Lower leg skin (tissue), 4 donors: Measurements from ENCODE around the gene RELT. TPM values are rescaled to one million over a fixed set of nuclear protein-coding genes. Genes with fewer than 3 reads are reported as not detected.

Experiments used
- DNase-seq, 2 donors: peaks; one replicate each; pipeline ENCODE4 v3.0.0-alpha.2; 2019; ENCODE audit warnings: low spot score in 2 of 2
- H3K4me3 ChIP-seq: fragments of 200-600 bp; sonication (generic); 2 replicates; pipeline ENCODE4 v1.5.1; 2017; ENCODE audit warnings: mild to moderate bottlenecking, low read depth; ENCODE audit not compliant: poor library complexity, severe bottlenecking
- POLR2A ChIP-seq, 2 donors: fragments of 450-650 bp; IDR thresholded peaks; one replicate each; pipeline ENCODE4 v1.6.1; 2016 to 2017; ENCODE audit warnings: antibody characterized with exemption in 2 of 2, mild to moderate bottlenecking in 1 of 2, moderate library complexity in 1 of 2
- WGBS, 2 donors: methylation state at CpG; one replicate each; pipeline ENCODE4 v1.1.5; 2018; 5-methylcytosine and 5-hydroxymethylcytosine counted together
- intact Hi-C: fragments of 100-400 bp; cut with DNase I; formaldehyde crosslinking; loops from one replicate; pipeline ENCODE4 v1.15.0; 2023; ENCODE audit warnings: low total_unique reads
- total RNA-seq, 4 donors: library from RNA; depleted of rRNA; stranded (reverse); fragments of >200 nt; gene quantifications; one replicate each; pipeline ENCODE4 v1.1.0, GENCODE V29; 2016
- TF ChIP-seq, protein P1 (sequence below), 3 donors: fragments of 450-650 bp; IDR thresholded peaks; one replicate each; pipeline ENCODE4 v1.5.1; 2016; ENCODE audit warnings: antibody characterized with exemption in 3 of 3, mild to moderate bottlenecking in 3 of 3, moderate library complexity in 2 of 3

The RELT gene
- total RNA-seq, 4 donors from 2014 or later: 2.1 to 4.8 (median 4.4) TPM

DNA sequence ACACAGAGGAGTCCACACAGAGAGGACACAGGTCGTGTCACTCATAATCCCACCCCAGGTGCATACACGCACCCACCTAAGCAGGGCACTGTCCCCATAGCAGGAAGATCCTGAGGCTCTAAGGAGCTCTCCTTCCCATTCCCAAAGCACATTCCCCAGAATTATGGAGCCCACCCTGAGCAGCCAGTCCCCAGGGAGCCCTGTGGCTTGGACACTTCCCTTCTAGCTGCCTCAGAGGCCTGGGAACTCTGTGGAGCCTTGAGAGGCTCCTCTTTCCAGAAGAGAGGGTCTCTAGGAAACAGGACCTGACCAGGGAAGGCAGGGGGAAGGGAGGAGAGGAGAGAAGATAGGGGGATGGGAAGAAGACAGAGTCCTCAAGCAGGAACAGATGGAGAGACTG, 38.4 kb upstream of the RELT start:
- no peak for DNase-seq
- no peak overlapping the region for H3K4me3 ChIP-seq
- WGBS, 2 donors: 90 to 95% methylated on average over 2 of the region's 2 CpGs
- TF ChIP-seq, protein P1, sequence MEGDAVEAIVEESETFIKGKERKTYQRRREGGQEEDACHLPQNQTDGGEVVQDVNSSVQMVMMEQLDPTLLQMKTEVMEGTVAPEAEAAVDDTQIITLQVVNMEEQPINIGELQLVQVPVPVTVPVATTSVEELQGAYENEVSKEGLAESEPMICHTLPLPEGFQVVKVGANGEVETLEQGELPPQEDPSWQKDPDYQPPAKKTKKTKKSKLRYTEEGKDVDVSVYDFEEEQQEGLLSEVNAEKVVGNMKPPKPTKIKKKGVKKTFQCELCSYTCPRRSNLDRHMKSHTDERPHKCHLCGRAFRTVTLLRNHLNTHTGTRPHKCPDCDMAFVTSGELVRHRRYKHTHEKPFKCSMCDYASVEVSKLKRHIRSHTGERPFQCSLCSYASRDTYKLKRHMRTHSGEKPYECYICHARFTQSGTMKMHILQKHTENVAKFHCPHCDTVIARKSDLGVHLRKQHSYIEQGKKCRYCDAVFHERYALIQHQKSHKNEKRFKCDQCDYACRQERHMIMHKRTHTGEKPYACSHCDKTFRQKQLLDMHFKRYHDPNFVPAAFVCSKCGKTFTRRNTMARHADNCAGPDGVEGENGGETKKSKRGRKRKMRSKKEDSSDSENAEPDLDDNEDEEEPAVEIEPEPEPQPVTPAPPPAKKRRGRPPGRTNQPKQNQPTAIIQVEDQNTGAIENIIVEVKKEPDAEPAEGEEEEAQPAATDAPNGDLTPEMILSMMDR (IDR thresholded peaks at IDR 0.05): no peak
- no peak for TF ChIP-seq POLR2A (IDR thresholded peaks at IDR 0.05)
- intact Hi-C loops: no loop called here

- intact Hi-C loops: no loop called here
- no peak for DNase-seq
- TF ChIP-seq POLR2A (IDR thresholded peaks at IDR 0.05): no peak
- TF ChIP-seq, protein P1 (IDR thresholded peaks at IDR 0.05): no peak
- no peak overlapping the region for H3K4me3 ChIP-seq
- 77 to 78% methylated on average over 4 of the region's 4 CpGs for WGBS, 2 donors
These were observed 37.9 kb upstream of the RELT start for GRCh38 chr11:73338279-73338678.

DNA sequence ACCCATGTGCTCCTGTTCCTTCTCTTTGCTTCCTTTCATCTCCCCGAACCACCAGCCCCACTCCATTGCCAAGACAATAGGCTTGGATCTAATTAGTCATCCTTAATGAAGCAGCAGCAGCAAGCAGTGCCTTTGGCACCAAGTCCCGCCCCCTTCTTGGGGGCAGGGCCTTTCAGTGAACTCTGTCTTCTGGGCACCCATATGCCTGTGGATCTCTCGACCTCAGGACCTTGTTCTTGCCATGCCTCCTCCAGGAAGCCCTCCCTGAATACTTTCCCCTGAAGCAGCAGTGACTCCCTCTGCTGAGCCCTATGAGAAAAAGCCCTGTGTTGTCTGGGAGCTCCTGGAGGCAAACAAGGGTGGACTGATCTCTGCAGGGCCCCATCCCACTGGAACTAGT, 36.0 kb upstream of the RELT start:
- intact Hi-C loops: no loop called here
- TF ChIP-seq, protein P1 (IDR thresholded peaks at IDR 0.05): no peak
- TF ChIP-seq POLR2A (IDR thresholded peaks at IDR 0.05): no peak
- no peak for DNase-seq
- no peak overlapping the region for H3K4me3 ChIP-seq
- WGBS, 2 donors: 59 to 62% methylated on average over 3 of the region's 3 CpGs

GRCh38 chr11:73342633-73343032, 33.6 kb upstream of the RELT start:
- intact Hi-C loops: no loop called here
- no peak for DNase-seq
- WGBS, 2 donors: 17 to 36% methylated on average over 14 to 26 of the region's 54 CpGs
- TF ChIP-seq POLR2A (IDR thresholded peaks at IDR 0.05): no peak
- TF ChIP-seq, protein P1 (IDR thresholded peaks at IDR 0.05): no peak
- H3K4me3 ChIP-seq: no peak overlapping the region

DNA sequence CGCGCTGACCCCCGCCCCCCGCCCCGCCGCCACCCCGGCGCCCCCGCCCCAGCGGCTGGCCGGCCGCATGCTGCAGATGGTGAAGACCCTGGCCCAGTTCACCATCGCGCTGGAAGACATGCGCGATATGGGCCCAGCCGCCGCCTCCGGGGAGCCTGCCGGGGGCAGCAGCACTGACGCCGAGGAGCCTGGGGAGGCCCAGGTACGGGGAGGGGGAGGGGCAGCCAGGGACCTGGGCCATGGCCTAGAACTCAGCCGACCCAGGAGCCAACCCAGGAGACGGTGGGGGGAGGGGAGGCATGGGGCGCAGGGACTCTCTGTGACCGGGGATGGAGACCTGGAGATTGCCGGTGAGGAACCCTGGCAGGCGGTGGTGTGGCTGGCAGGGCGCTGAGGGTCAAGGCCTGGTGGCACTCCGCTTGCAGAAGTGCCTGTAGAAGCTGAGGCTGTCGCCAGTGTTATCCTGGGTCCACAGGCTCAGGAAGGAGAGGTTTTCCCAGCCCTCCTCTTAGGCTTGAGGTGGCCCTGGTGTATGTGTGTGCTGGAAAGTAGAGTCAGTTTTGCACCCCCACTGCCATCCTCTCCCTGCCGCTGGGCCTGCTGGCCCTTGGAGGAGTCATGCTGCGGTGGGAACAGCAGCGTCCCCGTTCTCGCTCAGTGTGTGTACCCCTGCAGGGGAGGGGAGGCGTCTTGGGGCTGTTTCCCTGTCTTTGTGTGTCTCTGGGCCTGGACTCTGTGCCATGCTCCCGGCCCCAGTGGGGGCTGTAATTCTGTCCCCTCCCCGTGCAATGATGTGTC, 32.9 kb upstream of the RELT start:
- intact Hi-C loops: no loop called here
- TF ChIP-seq, protein P1 (IDR thresholded peaks at IDR 0.05): no peak
- TF ChIP-seq POLR2A (IDR thresholded peaks at IDR 0.05): no peak
- no peak overlapping the region for H3K4me3 ChIP-seq
- WGBS, 2 donors: 49 to 66% methylated on average over 12 to 27 of the region's 40 CpGs
- no peak for DNase-seq

DNA sequence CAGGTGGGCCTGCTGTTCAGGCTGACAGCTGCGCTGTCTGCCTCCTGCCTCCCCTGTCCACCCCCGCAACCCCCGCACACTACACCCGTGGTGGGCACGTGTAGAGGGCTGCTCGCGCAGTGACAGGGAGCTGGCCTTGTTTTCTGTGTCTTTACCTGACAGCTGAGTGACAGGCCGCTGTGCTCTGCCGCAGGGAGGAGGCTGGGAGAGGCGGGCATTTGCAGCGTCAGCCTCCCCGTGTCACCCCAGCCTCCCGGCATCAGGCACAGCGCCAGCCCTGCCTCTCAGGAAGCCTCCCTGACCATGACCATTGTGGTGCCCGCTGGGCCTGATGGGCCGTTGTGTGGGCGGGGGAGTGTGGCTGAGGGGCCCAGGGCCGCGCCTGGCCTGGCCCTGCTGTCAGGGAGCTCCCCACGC, 32.0 kb upstream of the RELT start:
- no peak overlapping the region for H3K4me3 ChIP-seq
- 77 to 79% methylated on average over 14 to 19 of the region's 20 CpGs for WGBS, 2 donors
- intact Hi-C loops: no loop called here
- TF ChIP-seq POLR2A (IDR thresholded peaks at IDR 0.05): no peak
- no peak for DNase-seq
